K562 (cell line): ENCODE results near the gene ATXN10. TPM values are rescaled to one million over a fixed set of nuclear protein-coding genes. Genes with fewer than 3 reads are reported as not detected.

Experiments used
- ATAC-seq: fragments of 200-7000 bp; cut with Tn5 transposase; 3 replicates; pipeline ENCODE4 v1.9.1; 2020; ENCODE audit warnings: moderate library complexity
- BruUV-seq: library from RNA; stranded (reverse); fragments of 400-500 nt; replicated peaks from 2 replicates; lab custom pipeline; 2021; lab: Mats Ljungman, UMichigan
- CTCF ChIA-PET: fragments of 300-600 bp; formaldehyde crosslinking; extraction: SDS; loops from one replicate; lab custom pipeline; 2021; ENCODE audit warnings: low intra/inter-chr PET ratio; lab: Yijun Ruan, JAX
- POLR2A ChIA-PET: fragments of 300-600, 350-650 bp; sonication (Branson Sonifier 250); formaldehyde crosslinking; extraction: SDS; loops from one replicate; lab custom pipeline; 2021; ENCODE audit warnings: antibody characterized with exemption, inconsistent platforms; lab: Yijun Ruan, JAX
- DNase-seq, 4 experiments: peaks; one replicate each; pipeline versions ENCODE4 v3.0.0 to v3.0.0-alpha.2; 2011 to 2018; ENCODE audit warnings: low spot score in 3 of 4, mixed read lengths in 3 of 4; ENCODE audit errors: extremely low read depth in 1 of 4
- FAIRE-seq: peaks from 2 replicates; lab custom pipeline; 2011; peaks lifted over from hg19 to GRCh38; lab: Jason Lieb, UNC
- H2AFZ ChIP-seq: 2 replicates; pipeline ENCODE4 v1.6.0; 2011; ENCODE audit warnings: low read depth, low read length, control low read depth, inconsistent platforms
- H3K27ac ChIP-seq: fragments of 200-600 bp; 3 replicates; pipeline ENCODE4 v1.8.0; 2011; ENCODE audit warnings: low read depth, mild to moderate bottlenecking, control low read depth, inconsistent platforms, low read length, moderate library complexity, mixed read lengths; ENCODE audit errors: extremely low read depth
- H3K27me3 ChIP-seq, 2 experiments: fragments of 300-600 bp in 1 of 2; 2 replicates in 1 of 2; 3 replicates in 1 of 2; pipeline versions ENCODE4 v1.6.0 to v1.8.0; 2011; ENCODE audit warnings: inconsistent platforms in 2 of 2, low read length in 2 of 2, mild to moderate bottlenecking in 1 of 2, mixed read lengths in 1 of 2, moderate library complexity in 1 of 2; ENCODE audit not compliant: control insufficient read depth in 2 of 2, insufficient read depth in 2 of 2
- H3K36me3 ChIP-seq: fragments of 300-600 bp; 3 replicates; pipeline ENCODE4 v1.8.0; 2011; ENCODE audit warnings: mild to moderate bottlenecking, low read length, inconsistent platforms; ENCODE audit not compliant: control insufficient read depth, insufficient read depth
- H3K4me1 ChIP-seq, 2 experiments: fragments of 200-600 bp in 1 of 2; replicated peaks in 1 of 2; 2 replicates in 1 of 2; 3 replicates in 1 of 2; pipeline versions ENCODE4 v1.5.1 to v1.8.0; 2011; ENCODE audit warnings: inconsistent platforms in 2 of 2, low read length in 2 of 2, mild to moderate bottlenecking in 1 of 2, mixed read lengths in 1 of 2, moderate library complexity in 1 of 2; ENCODE audit not compliant: control insufficient read depth in 2 of 2, insufficient read depth in 2 of 2
- H3K4me2 ChIP-seq: 2 replicates; pipeline ENCODE4 v1.6.1; 2011; ENCODE audit warnings: low read length, control low read depth, inconsistent platforms, mixed read lengths; ENCODE audit not compliant: insufficient read depth
- H3K4me3 ChIP-seq: fragments of 200-600 bp; sonication (generic), shearing (Covaris generic); 2 replicates; pipeline ENCODE4 v1.5.1; 2016; ENCODE audit warnings: control low read depth, inconsistent platforms
- H3K79me2 ChIP-seq: fragments of 200-600 bp; 3 replicates; pipeline ENCODE4 v1.8.0; 2011; ENCODE audit warnings: low read length, inconsistent platforms; ENCODE audit not compliant: control insufficient read depth, insufficient read depth
- H3K9ac ChIP-seq, 2 experiments: 2 replicates each; pipeline versions ENCODE4 v1.6.0 to v1.6.1; 2011; ENCODE audit warnings: low read depth in 2 of 2, low read length in 2 of 2, control low read depth in 1 of 2, inconsistent platforms in 1 of 2, mild to moderate bottlenecking in 1 of 2, mixed read lengths in 1 of 2; ENCODE audit not compliant: insufficient read depth in 1 of 2
- H3K9me1 ChIP-seq: one replicate; pipeline ENCODE4 v1.6.0; 2011; ENCODE audit warnings: inconsistent platforms, mild to moderate bottlenecking, low read length, moderate library complexity; ENCODE audit not compliant: control insufficient read depth, insufficient read depth
- H3K9me3 ChIP-seq: replicated peaks from 2 replicates; pipeline ENCODE4 v1.5.1; 2011; ENCODE audit warnings: low read depth, low read length, inconsistent platforms; ENCODE audit not compliant: control insufficient read depth, insufficient read depth
- H4K20me1 ChIP-seq: replicated peaks from 2 replicates; pipeline ENCODE4 v1.6.1; 2011; ENCODE audit warnings: low read length, inconsistent platforms, mixed read lengths; ENCODE audit not compliant: control insufficient read depth, insufficient read depth
- BRF1 ChIP-seq: IDR thresholded peaks from 3 replicates; pipeline ENCODE4 v1.6.1; 2011; ENCODE audit warnings: borderline replicate concordance, mild to moderate bottlenecking; ENCODE audit not compliant: insufficient read length; ENCODE audit errors: extremely low read depth
- CREBBP ChIP-seq: IDR thresholded peaks from one replicate; pipeline ENCODE4 v1.6.1; 2012; ENCODE audit warnings: low read depth, mild to moderate bottlenecking, control low read depth, inconsistent platforms, low read length
- EP300 ChIP-seq: IDR thresholded peaks from 2 replicates; pipeline ENCODE4 v1.6.1; 2012; ENCODE audit warnings: low read length, improper control_type of control experiment
- MTF1 ChIP-seq: fragments of 250-450 bp; sonication (Bioruptor Pico); IDR thresholded peaks from 2 replicates; pipeline ENCODE4 v1.9.0; 2021; ENCODE audit warnings: moderate library complexity, mild to moderate bottlenecking, inconsistent platforms, borderline replicate concordance
- NONO ChIP-seq, 2 experiments: fragments of 200-400 bp in 1 of 2; fragments of 450-650 bp in 1 of 2; formaldehyde crosslinking in 1 of 2; IDR thresholded peaks; 2 replicates each; pipeline ENCODE4 v1.6.1; 2017; ENCODE audit warnings: low read depth in 2 of 2, mild to moderate bottlenecking in 2 of 2, moderate library complexity in 2 of 2, low read length in 1 of 2
- WGBS: fragments of 100-300 bp; shearing (Covaris generic); methylation state at CpG from one replicate; pipeline ENCODE4 v1.1.6; 2016; ENCODE audit warnings: low coverage, mixed read lengths; ENCODE audit not compliant: insufficient coverage; ENCODE audit errors: missing lambda C conversion rate; 5-methylcytosine and 5-hydroxymethylcytosine counted together
- in situ Hi-C: fragments of 300-500 bp; cut with MboI; formaldehyde crosslinking; loops from 4 replicates; pipeline ENCODE4 v1.15.0; 2018; ENCODE audit warnings: inconsistent platforms, mixed read lengths
- intact Hi-C: fragments of 100-400 bp; cut with micrococcal nuclease; formaldehyde crosslinking; loops from 2 replicates; pipeline ENCODE4 v1.14.2; 2022
- polyA plus RNA-seq, 8 experiments: library from polyadenylated mRNA; depleted of rRNA in 4 of 8; stranded (reverse) in 5 of 8; unstranded in 3 of 8; fragments of >200 nt; fragmentation: Nextera tagmentation in 2 of 8; fragmentation: Illumina TruSeq in 1 of 8; extraction: Ambion mirVana in 2 of 8; extraction: Trizol in 1 of 8; gene quantifications; 2 replicates each; pipeline versions ENCODE4 v1.2.1 to v1.2.3, GENCODE V29; 2011 to 2014; ENCODE audit warnings: inconsistent platforms in 1 of 8, missing spikeins in 1 of 8
- total RNA-seq, 7 experiments: library from RNA; depleted of rRNA in 6 of 7; stranded (reverse); fragments of >200 nt in 6 of 7; fragmentation: Illumina TruSeq in 2 of 7; extraction: Trizol in 2 of 7; gene quantifications; 2 replicates each; pipeline versions ENCODE4 v1.2.1 to v1.2.3, GENCODE V29; 2011 to 2021; ENCODE audit warnings: low replicate concordance in 1 of 7
- TF ChIP-seq, protein P1 (sequence below): fragments of 450-650 bp; IDR thresholded peaks from 2 replicates; pipeline ENCODE4 v1.7.0; 2016; ENCODE audit warnings: borderline replicate concordance
- TF ChIP-seq, protein P2 (sequence below), 2 experiments: IDR thresholded peaks in 1 of 2; conservative IDR thresholded peaks in 1 of 2; 2 replicates each; pipeline ENCODE4 v1.6.1; 2016; ENCODE audit warnings: low read depth in 2 of 2, mild to moderate bottlenecking in 1 of 2, missing compliant biosample characterization in 1 of 2, missing genetic modification characterization in 1 of 2, moderate library complexity in 1 of 2
- TF ChIP-seq, protein P3 (sequence below): sonication (generic); formaldehyde crosslinking; IDR thresholded peaks from 2 replicates; pipeline ENCODE4 v1.8.0; 2022; ENCODE audit warnings: missing genetic modification reagents, mild to moderate bottlenecking, borderline replicate concordance
- TF ChIP-seq, protein P4 (sequence below): fragments of 450-650 bp; formaldehyde crosslinking; conservative IDR thresholded peaks from 2 replicates; pipeline ENCODE4 v1.4.0; 2022; ENCODE audit warnings: mild to moderate bottlenecking, missing genetic modification characterization

Gene ATXN10
- total and polyA plus RNA-seq, 9 of the 15 experiments (the other 6 are each of a cell fraction or from before 2014, with no cell fraction given), result 11.5 to 190 (median 33.6) TPM

DNA sequence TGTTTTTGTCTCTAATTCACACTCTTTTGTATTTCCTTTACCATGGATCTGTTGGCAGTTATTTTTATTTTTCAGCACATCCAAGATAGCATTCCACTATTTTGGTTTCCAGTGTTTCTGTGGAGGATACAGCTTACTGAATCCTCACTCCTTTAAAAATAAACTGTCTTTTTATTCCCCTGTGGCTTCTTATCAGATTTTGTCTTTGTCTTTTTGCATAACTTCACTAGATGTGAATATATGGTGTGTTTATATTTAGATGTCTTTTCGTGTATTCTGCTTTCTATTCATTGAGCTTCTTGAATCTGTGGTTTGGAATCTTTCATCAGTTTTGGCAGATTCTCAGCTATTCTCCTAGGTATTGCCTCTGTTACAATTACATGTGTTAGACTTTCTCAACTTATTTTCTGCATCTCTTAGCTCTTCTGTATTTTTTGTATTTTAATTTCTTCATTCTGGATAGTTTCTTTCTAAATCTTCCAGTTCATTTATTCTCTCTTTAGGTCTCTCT is 7.4 kb upstream of the ATXN10 start:
- H3K27me3 ChIP-seq, result peaks cover 0 to 2% of the 10 kb centered on the region in 2 experiments; a peak in 3 of 5 replicates
- TF ChIP-seq, protein P1, sequence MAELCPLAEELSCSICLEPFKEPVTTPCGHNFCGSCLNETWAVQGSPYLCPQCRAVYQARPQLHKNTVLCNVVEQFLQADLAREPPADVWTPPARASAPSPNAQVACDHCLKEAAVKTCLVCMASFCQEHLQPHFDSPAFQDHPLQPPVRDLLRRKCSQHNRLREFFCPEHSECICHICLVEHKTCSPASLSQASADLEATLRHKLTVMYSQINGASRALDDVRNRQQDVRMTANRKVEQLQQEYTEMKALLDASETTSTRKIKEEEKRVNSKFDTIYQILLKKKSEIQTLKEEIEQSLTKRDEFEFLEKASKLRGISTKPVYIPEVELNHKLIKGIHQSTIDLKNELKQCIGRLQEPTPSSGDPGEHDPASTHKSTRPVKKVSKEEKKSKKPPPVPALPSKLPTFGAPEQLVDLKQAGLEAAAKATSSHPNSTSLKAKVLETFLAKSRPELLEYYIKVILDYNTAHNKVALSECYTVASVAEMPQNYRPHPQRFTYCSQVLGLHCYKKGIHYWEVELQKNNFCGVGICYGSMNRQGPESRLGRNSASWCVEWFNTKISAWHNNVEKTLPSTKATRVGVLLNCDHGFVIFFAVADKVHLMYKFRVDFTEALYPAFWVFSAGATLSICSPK, result no peak
- TF ChIP-seq, protein P2, sequence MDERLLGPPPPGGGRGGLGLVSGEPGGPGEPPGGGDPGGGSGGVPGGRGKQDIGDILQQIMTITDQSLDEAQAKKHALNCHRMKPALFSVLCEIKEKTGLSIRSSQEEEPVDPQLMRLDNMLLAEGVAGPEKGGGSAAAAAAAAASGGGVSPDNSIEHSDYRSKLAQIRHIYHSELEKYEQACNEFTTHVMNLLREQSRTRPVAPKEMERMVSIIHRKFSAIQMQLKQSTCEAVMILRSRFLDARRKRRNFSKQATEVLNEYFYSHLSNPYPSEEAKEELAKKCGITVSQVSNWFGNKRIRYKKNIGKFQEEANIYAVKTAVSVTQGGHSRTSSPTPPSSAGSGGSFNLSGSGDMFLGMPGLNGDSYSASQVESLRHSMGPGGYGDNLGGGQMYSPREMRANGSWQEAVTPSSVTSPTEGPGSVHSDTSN (CRISPR knock-in tag; IDR thresholded peaks at IDR 0.05; ENCODE audit: low read depth), result no peak
- TF ChIP-seq, protein P2 (tag; conservative IDR thresholded peaks at IDR 0.05; ENCODE audit: low read depth), result no peak
- TF ChIP-seq CREBBP (no peak), MTF1 (CRISPR knock-in tag) (no peak), EP300 (no peak), BRF1 (no peak), NONO (IDR thresholded peaks at IDR 0.05; ENCODE audit: low read depth in 2 of 2, low read length in 1 of 2) (no peak)
- TF ChIP-seq, protein P3, sequence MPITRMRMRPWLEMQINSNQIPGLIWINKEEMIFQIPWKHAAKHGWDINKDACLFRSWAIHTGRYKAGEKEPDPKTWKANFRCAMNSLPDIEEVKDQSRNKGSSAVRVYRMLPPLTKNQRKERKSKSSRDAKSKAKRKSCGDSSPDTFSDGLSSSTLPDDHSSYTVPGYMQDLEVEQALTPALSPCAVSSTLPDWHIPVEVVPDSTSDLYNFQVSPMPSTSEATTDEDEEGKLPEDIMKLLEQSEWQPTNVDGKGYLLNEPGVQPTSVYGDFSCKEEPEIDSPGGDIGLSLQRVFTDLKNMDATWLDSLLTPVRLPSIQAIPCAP (CRISPR knock-in tag), result no peak
- TF ChIP-seq, protein P4, sequence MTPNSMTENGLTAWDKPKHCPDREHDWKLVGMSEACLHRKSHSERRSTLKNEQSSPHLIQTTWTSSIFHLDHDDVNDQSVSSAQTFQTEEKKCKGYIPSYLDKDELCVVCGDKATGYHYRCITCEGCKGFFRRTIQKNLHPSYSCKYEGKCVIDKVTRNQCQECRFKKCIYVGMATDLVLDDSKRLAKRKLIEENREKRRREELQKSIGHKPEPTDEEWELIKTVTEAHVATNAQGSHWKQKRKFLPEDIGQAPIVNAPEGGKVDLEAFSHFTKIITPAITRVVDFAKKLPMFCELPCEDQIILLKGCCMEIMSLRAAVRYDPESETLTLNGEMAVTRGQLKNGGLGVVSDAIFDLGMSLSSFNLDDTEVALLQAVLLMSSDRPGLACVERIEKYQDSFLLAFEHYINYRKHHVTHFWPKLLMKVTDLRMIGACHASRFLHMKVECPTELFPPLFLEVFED (CRISPR knock-in tag), result no peak
- no peaks in the 10 kb centered on the region for H4K20me1 ChIP-seq
- H3K4me3 ChIP-seq, result no peak overlapping the region
- H3K9ac ChIP-seq, result no peak overlapping the region
- H3K9me3 ChIP-seq, result no peaks in the 10 kb centered on the region
- no TSS peak for BruUV-seq
- no peak overlapping the region for H2AFZ ChIP-seq
- no peak for FAIRE-seq
- CTCF ChIA-PET, result no interaction called here
- H3K4me2 ChIP-seq, result no peak overlapping the region
- 0% methylated on average over 1 of the region's 1 CpG for WGBS
- no peak for DNase-seq
- no peak overlapping the region for H3K27ac ChIP-seq
- no peaks in the 10 kb centered on the region for H3K79me2 ChIP-seq
- POLR2A ChIA-PET, result no interaction called here
- no peak for ATAC-seq
- no peaks in the 10 kb centered on the region for H3K36me3 ChIP-seq
- intact Hi-C loops (no loop called here), in situ Hi-C loops (no loop called here)
- H3K4me1 ChIP-seq, result no peaks in the 10 kb centered on the region
- H3K9me1 ChIP-seq, result no peaks in the 10 kb centered on the region
